Body of pancreas (tissue), 4 donors: Measurements from ENCODE around the gene DUXA.

Experiments used
- POLR2A ChIP-seq, 3 donors: fragments of 450-650 bp; IDR thresholded peaks; one replicate each; pipeline ENCODE4 v1.6.1; 2016; ENCODE audit warnings: antibody characterized with exemption in 3 of 3, mild to moderate bottlenecking in 2 of 3
- TF ChIP-seq, protein P1 (sequence below), 7 experiments: fragments of 450-650 bp in 4 of 7; fragments of 200-600 bp in 3 of 7; sonication (generic) in 3 of 7; IDR thresholded peaks; one replicate each; pipeline ENCODE4 v1.5.1; 2016 to 2019; ENCODE audit warnings: antibody characterized with exemption in 7 of 7

DNA sequence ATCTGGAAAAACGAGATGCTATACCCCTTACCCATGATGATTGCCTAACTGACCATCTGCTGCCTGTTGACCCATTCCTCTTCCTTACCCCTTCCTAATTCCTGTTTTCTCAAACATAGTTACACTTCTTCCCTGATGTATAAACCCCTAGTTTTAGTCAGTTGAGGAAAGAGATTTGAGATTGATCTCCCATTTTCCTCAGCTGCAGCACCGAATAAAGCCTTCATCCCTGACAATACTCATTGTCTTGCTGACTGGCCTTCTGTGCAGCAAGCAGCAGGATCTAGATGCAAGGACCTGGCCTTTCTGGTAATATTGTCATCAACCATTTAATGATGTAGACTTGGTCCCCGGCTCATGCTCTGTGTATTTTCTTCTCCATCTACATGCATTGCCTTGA, 23.0 kb upstream of the DUXA start:
- no peak for TF ChIP-seq POLR2A (IDR thresholded peaks at IDR 0.05)
- TF ChIP-seq, protein P1, sequence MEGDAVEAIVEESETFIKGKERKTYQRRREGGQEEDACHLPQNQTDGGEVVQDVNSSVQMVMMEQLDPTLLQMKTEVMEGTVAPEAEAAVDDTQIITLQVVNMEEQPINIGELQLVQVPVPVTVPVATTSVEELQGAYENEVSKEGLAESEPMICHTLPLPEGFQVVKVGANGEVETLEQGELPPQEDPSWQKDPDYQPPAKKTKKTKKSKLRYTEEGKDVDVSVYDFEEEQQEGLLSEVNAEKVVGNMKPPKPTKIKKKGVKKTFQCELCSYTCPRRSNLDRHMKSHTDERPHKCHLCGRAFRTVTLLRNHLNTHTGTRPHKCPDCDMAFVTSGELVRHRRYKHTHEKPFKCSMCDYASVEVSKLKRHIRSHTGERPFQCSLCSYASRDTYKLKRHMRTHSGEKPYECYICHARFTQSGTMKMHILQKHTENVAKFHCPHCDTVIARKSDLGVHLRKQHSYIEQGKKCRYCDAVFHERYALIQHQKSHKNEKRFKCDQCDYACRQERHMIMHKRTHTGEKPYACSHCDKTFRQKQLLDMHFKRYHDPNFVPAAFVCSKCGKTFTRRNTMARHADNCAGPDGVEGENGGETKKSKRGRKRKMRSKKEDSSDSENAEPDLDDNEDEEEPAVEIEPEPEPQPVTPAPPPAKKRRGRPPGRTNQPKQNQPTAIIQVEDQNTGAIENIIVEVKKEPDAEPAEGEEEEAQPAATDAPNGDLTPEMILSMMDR (IDR thresholded peaks at IDR 0.05), result no peak
